CD14-positive monocyte (primary cell): Measurements from ENCODE around the gene SMC4. TPM values are rescaled to one million over a fixed set of nuclear protein-coding genes. Genes with fewer than 3 reads are reported as not detected.

Experiments used
- DNase-seq, 3 donors: peaks; one replicate each; pipeline ENCODE4 v3.0.0-alpha.2; 2011 to 2022
- H2AFZ ChIP-seq: 2 replicates; pipeline ENCODE4 v1.6.0; 2012; ENCODE audit warnings: mild to moderate bottlenecking, low read depth, low read length, inconsistent platforms; ENCODE audit not compliant: insufficient read depth, poor library complexity, severe bottlenecking
- H3K27ac ChIP-seq, 2 donors: 1 replicate in 1 of 2; 2 replicates in 1 of 2; pipeline ENCODE4 v1.5.1; 2012 to 2013; ENCODE audit warnings: low read length in 2 of 2, control low read depth in 1 of 2, inconsistent platforms in 1 of 2, low read depth in 1 of 2, mild to moderate bottlenecking in 1 of 2
- H3K27me3 ChIP-seq, 2 donors: one replicate each; pipeline versions ENCODE4 v1.6.0 to v1.6.1; 2011 to 2013; ENCODE audit warnings: low read length in 2 of 2; ENCODE audit not compliant: control insufficient read depth in 2 of 2, insufficient read depth in 2 of 2
- H3K36me3 ChIP-seq, 2 donors: replicated peaks in 1 of 2; 1 replicate in 1 of 2; 2 replicates in 1 of 2; pipeline versions ENCODE4 v1.5.1 to v1.6.1; 2012 to 2013; ENCODE audit warnings: low read length in 2 of 2, control low read depth in 1 of 2, inconsistent platforms in 1 of 2, mild to moderate bottlenecking in 1 of 2; ENCODE audit not compliant: insufficient read depth in 2 of 2, control insufficient read depth in 1 of 2
- H3K4me1 ChIP-seq, 2 donors: 1 replicate in 1 of 2; 2 replicates in 1 of 2; pipeline versions ENCODE4 v1.5.1 to v1.6.1; 2012 to 2013; ENCODE audit warnings: low read length in 2 of 2, control low read depth in 1 of 2, inconsistent platforms in 1 of 2, mild to moderate bottlenecking in 1 of 2, moderate library complexity in 1 of 2; ENCODE audit not compliant: insufficient read depth in 2 of 2, control insufficient read depth in 1 of 2
- H3K4me2 ChIP-seq: replicated peaks from 2 replicates; pipeline ENCODE3; 2012; ENCODE audit warnings: low read length, moderate library complexity, mild to moderate bottlenecking; ENCODE audit not compliant: poor library complexity, severe bottlenecking; ENCODE audit errors: extremely low read depth
- H3K4me3 ChIP-seq, 3 experiments: fragments of 200-600 bp in 1 of 3; sonication (generic) in 1 of 3; replicated peaks in 1 of 3; 1 replicate in 2 of 3; 2 replicates in 1 of 3; pipeline ENCODE4 v1.5.1; 2011 to 2013; ENCODE audit warnings: low read length in 3 of 3, mild to moderate bottlenecking in 3 of 3, control low read depth in 2 of 3, low read depth in 2 of 3, inconsistent platforms in 1 of 3, moderate library complexity in 1 of 3
- H3K79me2 ChIP-seq: 2 replicates; pipeline ENCODE4 v1.6.0; 2012; ENCODE audit warnings: mild to moderate bottlenecking, control low read depth, inconsistent platforms, low read length, moderate library complexity; ENCODE audit not compliant: insufficient read depth
- H3K9ac ChIP-seq: 2 replicates; pipeline ENCODE4 v1.6.0; 2017; ENCODE audit warnings: low read length, mild to moderate bottlenecking; ENCODE audit not compliant: insufficient read depth, poor library complexity, severe bottlenecking
- H3K9me3 ChIP-seq, 2 donors: replicated peaks in 1 of 2; 1 replicate in 1 of 2; 2 replicates in 1 of 2; pipeline versions ENCODE4 v1.5.1 to v1.6.1; 2012 to 2013; ENCODE audit warnings: low read length in 2 of 2, control low read depth in 1 of 2; ENCODE audit not compliant: control insufficient read depth in 1 of 2, insufficient read depth in 1 of 2
- H4K20me1 ChIP-seq: 2 replicates; pipeline ENCODE4 v1.6.0; 2012; ENCODE audit warnings: mild to moderate bottlenecking, low read length, control low read depth, moderate library complexity; ENCODE audit not compliant: insufficient read depth
- H3K27ac Mint-ChIP-seq, 7 donors: one replicate each; pipeline ENCODE4 v1.8.0; 2020; ENCODE audit warnings: mild to moderate bottlenecking in 7 of 7, mixed read lengths in 7 of 7, moderate library complexity in 6 of 7, inconsistent platforms in 2 of 7
- H3K27me3 Mint-ChIP-seq, 3 donors: one replicate each; pipeline ENCODE4 v1.8.0; 2021 to 2022; ENCODE audit warnings: low read depth in 3 of 3, mild to moderate bottlenecking in 3 of 3, mixed read lengths in 3 of 3, moderate library complexity in 3 of 3, inconsistent platforms in 1 of 3
- H3K36me3 Mint-ChIP-seq, 2 donors: one replicate each; pipeline ENCODE4 v1.8.0; 2020; ENCODE audit warnings: mixed read lengths in 2 of 2, inconsistent platforms in 1 of 2, mild to moderate bottlenecking in 1 of 2
- H3K4me1 Mint-ChIP-seq: one replicate; pipeline ENCODE4 v1.8.0; 2020; ENCODE audit warnings: mild to moderate bottlenecking, mixed read lengths
- H3K4me3 Mint-ChIP-seq, 2 donors: one replicate each; pipeline ENCODE4 v1.8.0; 2020; ENCODE audit warnings: mild to moderate bottlenecking in 2 of 2, mixed read lengths in 2 of 2, moderate library complexity in 1 of 2
- H3K9me3 Mint-ChIP-seq, 7 donors: one replicate each; pipeline ENCODE4 v1.8.0; 2020 to 2022; ENCODE audit warnings: mixed read lengths in 7 of 7, mild to moderate bottlenecking in 6 of 7, moderate library complexity in 6 of 7, inconsistent platforms in 2 of 7
- CTCF ChIP-seq: fragments of 200-600 bp; IDR thresholded peaks from one replicate; pipeline ENCODE4 v1.8.0; 2022; ENCODE audit warnings: antibody characterized with exemption, mild to moderate bottlenecking
- WGBS: methylation state at CpG from one replicate; pipeline ENCODE4 v1.1.5; 2013; ENCODE audit warnings: missing lambda C conversion rate; ENCODE audit not compliant: insufficient coverage; 5-methylcytosine and 5-hydroxymethylcytosine counted together
- intact Hi-C, 2 donors: fragments of 100-400 bp; cut with micrococcal nuclease; formaldehyde crosslinking; loops; one replicate each; pipeline versions ENCODE4 v1.15.0 to v1.15.1; 2023
- polyA plus RNA-seq, 3 donors: library from polyadenylated mRNA; depleted of rRNA in 1 of 3; unstranded in 2 of 3; stranded (reverse) in 1 of 3; fragments of 300-500 nt in 2 of 3; fragments of >200 nt in 1 of 3; fragmentation: Illumina TruSeq in 2 of 3; gene quantifications; 1 replicate in 2 of 3; 2 replicates in 1 of 3; pipeline ENCODE4 v1.2.3, GENCODE V29; 2012 to 2021

The SMC4 gene
- polyA plus RNA-seq, 3 donors: 6.8 to 17.2 (median 14.1) TPM

- Histone ChIP-seq H3K9me3 (no peaks in the 10 kb centered on the region), H3K4me2 (no peak overlapping the region), H3K9ac (no peak overlapping the region), H3K36me3 (peaks cover 72 to 99% of the 10 kb centered on the region in 2 donors), H3K4me1 (no peaks in the 10 kb centered on the region), H3K27me3 (no peaks in the 10 kb centered on the region), H4K20me1 (no peaks in the 10 kb centered on the region), H2AFZ (no peak overlapping the region), H3K27ac (peak overlapping the region in 1 of 2 donors; percentile 11), H3K4me3 (no peak overlapping the region), H3K79me2 (peaks cover 86% of the 10 kb centered on the region)
- no peaks in the 10 kb centered on the region for H3K27me3 Mint-ChIP-seq
- no CpG with 5 or more reads among the region's 2 CpGs for WGBS
- DNase-seq: no peak
- H3K4me1 Mint-ChIP-seq: no peaks in the 10 kb centered on the region
- intact Hi-C loops: no loop called here
- no peak overlapping the region for H3K27ac Mint-ChIP-seq
- TF ChIP-seq CTCF: no peak
- no peaks in the 10 kb centered on the region for H3K9me3 Mint-ChIP-seq
- peaks cover 52 to 72% of the 10 kb centered on the region in 2 donors for H3K36me3 Mint-ChIP-seq
- no peak overlapping the region for H3K4me3 Mint-ChIP-seq
Observed at GRCh38 chr3:160434071-160434470, 34.6 kb downstream of the SMC4 start.

GRCh38 chr3:160435095-160435494 lies 35.6 kb downstream of the SMC4 start:
- H3K4me1 Mint-ChIP-seq: no peaks in the 10 kb centered on the region
- Histone ChIP-seq H3K27ac (no peak overlapping the region), H3K9me3 (no peaks in the 10 kb centered on the region), H4K20me1 (no peaks in the 10 kb centered on the region), H3K9ac (no peak overlapping the region), H3K27me3 (no peaks in the 10 kb centered on the region), H2AFZ (no peak overlapping the region), H3K4me3 (no peak overlapping the region), H3K79me2 (peaks cover 90% of the 10 kb centered on the region), H3K36me3 (peaks cover 67 to 89% of the 10 kb centered on the region in 2 donors), H3K4me1 (no peaks in the 10 kb centered on the region), H3K4me2 (no peak overlapping the region)
- no peaks in the 10 kb centered on the region for H3K9me3 Mint-ChIP-seq
- peak overlapping the region in 1 of 7 donors; percentile 49 for H3K27ac Mint-ChIP-seq
- WGBS: 100% methylated on average over 2 of the region's 2 CpGs
- TF ChIP-seq CTCF: no peak
- no peak for DNase-seq
- no peak overlapping the region for H3K4me3 Mint-ChIP-seq
- H3K27me3 Mint-ChIP-seq: no peaks in the 10 kb centered on the region
- peaks cover 50 to 68% of the 10 kb centered on the region in 2 donors for H3K36me3 Mint-ChIP-seq
- intact Hi-C loops: no loop called here
